ENCODE measurements around the gene EPN3.
A peak's percentile ranks its signal among the peaks of the same experiment; 100 is the strongest.

Gene EPN3

GRCh38 chr17:50508573-50509460 lies 23.7 kb upstream of the EPN3 start:
- peaks cover 20% of the 10 kb centered on the region for H3K4me1 ChIP-seq (ENCODE audit: control insufficient read depth, insufficient read depth, low read length)
- H3K9me3 ChIP-seq (ENCODE audit: control insufficient read depth, low read length), result no peaks in the 10 kb centered on the region
- peak overlapping the region; percentile 59 for H3K4me3 ChIP-seq (ENCODE audit: insufficient read depth, low read depth, low read length)
- H3K36me3 ChIP-seq (ENCODE audit: control insufficient read depth, insufficient read depth, low read length), result no peaks in the 10 kb centered on the region
- H3K27me3 ChIP-seq (ENCODE audit: control insufficient read depth, insufficient read depth, low read length, poor library complexity, severe bottlenecking), result no peaks in the 10 kb centered on the region
- 27% methylated on average over 32 of the region's 32 CpGs for WGBS, 2 experiments
- H3K27ac ChIP-seq (ENCODE audit: insufficient read depth, low read depth, low read length, poor library complexity, severe bottlenecking), result no peak overlapping the region

DNA sequence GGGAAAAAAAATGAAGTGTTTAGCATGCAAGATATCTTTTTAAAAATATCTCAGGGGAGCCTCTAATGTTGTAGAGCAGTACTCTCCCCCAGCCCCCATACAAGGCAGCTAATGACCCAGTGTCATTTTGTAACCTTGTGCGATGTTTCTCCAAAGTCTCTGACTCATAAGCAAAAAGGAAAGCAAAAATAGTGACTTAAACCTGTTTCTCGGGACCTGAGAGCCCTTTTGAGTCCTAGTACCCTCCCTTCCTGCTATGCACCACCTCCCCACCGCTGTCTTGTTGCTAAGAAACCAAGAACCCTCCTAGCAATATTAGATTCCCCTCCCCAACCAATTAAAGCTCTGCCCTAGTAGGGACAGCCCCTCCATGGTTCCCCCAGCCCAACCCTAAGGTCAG lies 21.5 kb upstream of the EPN3 start:
- H3K27ac ChIP-seq (ENCODE audit: insufficient read depth, low read depth, low read length, poor library complexity, severe bottlenecking), result peak overlapping the region; percentile 4
- no peak overlapping the region for H3K4me3 ChIP-seq (ENCODE audit: insufficient read depth, low read depth, low read length)
- peaks cover 33% of the 10 kb centered on the region for H3K4me1 ChIP-seq (ENCODE audit: control insufficient read depth, insufficient read depth, low read length)
- H3K27me3 ChIP-seq (ENCODE audit: control insufficient read depth, insufficient read depth, low read length, poor library complexity, severe bottlenecking), result no peaks in the 10 kb centered on the region
- H3K9me3 ChIP-seq (ENCODE audit: control insufficient read depth, low read length), result no peaks in the 10 kb centered on the region
- no peaks in the 10 kb centered on the region for H3K36me3 ChIP-seq (ENCODE audit: control insufficient read depth, insufficient read depth, low read length)
- 69 to 74% methylated on average over 3 of the region's 3 CpGs for WGBS, 2 experiments

DNA sequence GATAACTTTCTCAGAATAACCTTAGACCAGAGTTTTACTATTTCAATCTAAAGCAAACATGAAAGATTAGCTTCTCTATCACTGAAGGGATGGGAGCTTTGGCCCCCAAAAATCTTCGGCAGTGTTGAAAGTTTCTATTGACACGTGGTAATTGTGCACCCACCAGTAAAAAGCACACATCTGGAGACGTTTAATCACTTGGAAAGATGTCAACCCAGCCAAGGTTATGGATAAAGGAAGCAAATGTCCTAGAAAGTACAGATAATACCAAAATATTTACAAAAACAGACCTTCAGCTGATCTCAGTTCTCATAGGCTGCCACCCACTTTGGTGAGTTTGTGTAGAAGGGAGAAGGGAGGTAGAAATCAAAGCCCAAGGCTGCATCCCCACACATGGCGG lies 19.0 kb upstream of the EPN3 start:
- Histone ChIP-seq H3K4me1 (ENCODE audit: control insufficient read depth, insufficient read depth, low read length) (peaks cover 37% of the 10 kb centered on the region), H3K4me3 (ENCODE audit: insufficient read depth, low read depth, low read length) (no peak overlapping the region), H3K9me3 (ENCODE audit: control insufficient read depth, low read length) (no peaks in the 10 kb centered on the region), H3K27ac (ENCODE audit: insufficient read depth, low read depth, low read length, poor library complexity, severe bottlenecking) (no peak overlapping the region), H3K36me3 (ENCODE audit: control insufficient read depth, insufficient read depth, low read length) (no peaks in the 10 kb centered on the region), H3K27me3 (ENCODE audit: control insufficient read depth, insufficient read depth, low read length, poor library complexity, severe bottlenecking) (no peaks in the 10 kb centered on the region)
- WGBS, 2 experiments, result 91 to 95% methylated on average over 4 of the region's 4 CpGs

DNA sequence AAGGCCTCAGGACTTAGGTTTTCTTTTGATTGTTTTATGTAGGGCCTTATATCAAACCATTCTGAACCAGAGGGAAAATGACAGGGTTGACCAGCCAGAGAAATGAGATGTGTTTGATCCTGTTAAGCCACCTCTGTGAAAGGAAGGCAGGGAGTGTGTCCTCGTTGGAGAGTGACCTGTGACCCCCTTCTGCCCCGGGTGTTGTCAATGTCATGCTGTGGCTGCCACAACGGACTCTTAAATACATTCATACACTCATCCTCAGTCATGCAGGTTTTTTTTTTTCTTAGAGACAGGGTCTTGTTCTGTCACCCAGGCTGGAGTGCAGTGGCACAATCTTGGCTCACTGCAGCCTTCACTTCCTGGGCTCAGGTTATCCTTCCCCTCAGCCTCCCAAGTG lies 18.1 kb upstream of the EPN3 start:
- Histone ChIP-seq H3K27me3 (ENCODE audit: control insufficient read depth, insufficient read depth, low read length, poor library complexity, severe bottlenecking) (no peaks in the 10 kb centered on the region), H3K9me3 (ENCODE audit: control insufficient read depth, low read length) (no peaks in the 10 kb centered on the region), H3K4me3 (ENCODE audit: insufficient read depth, low read depth, low read length) (no peak overlapping the region), H3K36me3 (ENCODE audit: control insufficient read depth, insufficient read depth, low read length) (no peaks in the 10 kb centered on the region), H3K27ac (ENCODE audit: insufficient read depth, low read depth, low read length, poor library complexity, severe bottlenecking) (no peak overlapping the region), H3K4me1 (ENCODE audit: control insufficient read depth, insufficient read depth, low read length) (peaks cover 42% of the 10 kb centered on the region)
- WGBS, 2 experiments, result 25 to 45% methylated on average over 3 of the region's 3 CpGs

GRCh38 chr17:50514936-50515702 lies 17.4 kb upstream of the EPN3 start:
- H3K4me3 ChIP-seq (ENCODE audit: insufficient read depth, low read depth, low read length), result no peak overlapping the region
- H3K36me3 ChIP-seq (ENCODE audit: control insufficient read depth, insufficient read depth, low read length), result no peaks in the 10 kb centered on the region
- no peaks in the 10 kb centered on the region for H3K27me3 ChIP-seq (ENCODE audit: control insufficient read depth, insufficient read depth, low read length, poor library complexity, severe bottlenecking)
- no peaks in the 10 kb centered on the region for H3K9me3 ChIP-seq (ENCODE audit: control insufficient read depth, low read length)
- peak overlapping the region; percentile 36 for H3K27ac ChIP-seq (ENCODE audit: insufficient read depth, low read depth, low read length, poor library complexity, severe bottlenecking)
- WGBS, 2 experiments, result 36 to 52% methylated on average over 6 of the region's 6 CpGs
- peaks cover 38% of the 10 kb centered on the region for H3K4me1 ChIP-seq (ENCODE audit: control insufficient read depth, insufficient read depth, low read length)

DNA sequence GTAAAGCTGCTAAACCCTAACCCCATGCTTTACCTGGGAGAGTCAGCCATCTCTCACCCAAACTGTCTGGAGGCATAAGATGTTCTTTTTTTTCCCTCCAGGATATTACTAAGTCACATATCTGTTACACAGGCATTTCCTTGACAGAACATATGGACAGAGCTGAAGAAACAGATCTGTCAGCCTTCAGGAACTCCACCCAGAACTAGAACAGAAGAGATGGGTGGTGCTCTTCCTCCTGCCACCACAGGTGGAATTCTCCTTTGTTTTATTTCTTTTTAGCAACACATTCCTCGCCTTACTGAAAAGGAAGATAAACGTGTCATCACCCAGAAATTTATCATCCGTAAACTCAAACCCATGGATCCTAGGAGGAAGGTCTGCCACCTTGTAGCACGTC lies 15.5 kb upstream of the EPN3 start:
- no peaks in the 10 kb centered on the region for H3K9me3 ChIP-seq (ENCODE audit: control insufficient read depth, low read length)
- H3K36me3 ChIP-seq (ENCODE audit: control insufficient read depth, insufficient read depth, low read length), result no peaks in the 10 kb centered on the region
- peaks cover 27% of the 10 kb centered on the region for H3K4me1 ChIP-seq (ENCODE audit: control insufficient read depth, insufficient read depth, low read length)
- H3K27ac ChIP-seq (ENCODE audit: insufficient read depth, low read depth, low read length, poor library complexity, severe bottlenecking), result no peak overlapping the region
- WGBS, 2 experiments, result 90 to 93% methylated on average over 4 of the region's 4 CpGs
- H3K4me3 ChIP-seq (ENCODE audit: insufficient read depth, low read depth, low read length), result no peak overlapping the region
- H3K27me3 ChIP-seq (ENCODE audit: control insufficient read depth, insufficient read depth, low read length, poor library complexity, severe bottlenecking), result no peaks in the 10 kb centered on the region

GRCh38 chr17:50517504-50518383 lies 14.8 kb upstream of the EPN3 start:
- H3K36me3 ChIP-seq (ENCODE audit: control insufficient read depth, insufficient read depth, low read length), result no peaks in the 10 kb centered on the region
- H3K27me3 ChIP-seq (ENCODE audit: control insufficient read depth, insufficient read depth, low read length, poor library complexity, severe bottlenecking), result no peaks in the 10 kb centered on the region
- H3K27ac ChIP-seq (ENCODE audit: insufficient read depth, low read depth, low read length, poor library complexity, severe bottlenecking), result no peak overlapping the region
- H3K4me3 ChIP-seq (ENCODE audit: insufficient read depth, low read depth, low read length), result no peak overlapping the region
- H3K9me3 ChIP-seq (ENCODE audit: control insufficient read depth, low read length), result no peaks in the 10 kb centered on the region
- peaks cover 27% of the 10 kb centered on the region for H3K4me1 ChIP-seq (ENCODE audit: control insufficient read depth, insufficient read depth, low read length)
- 85 to 89% methylated on average over 8 of the region's 8 CpGs for WGBS, 2 experiments

GRCh38 chr17:50518384-50519023 lies 14.0 kb upstream of the EPN3 start:
- Histone ChIP-seq H3K4me3 (ENCODE audit: insufficient read depth, low read depth, low read length) (no peak overlapping the region), H3K4me1 (ENCODE audit: control insufficient read depth, insufficient read depth, low read length) (peaks cover 27% of the 10 kb centered on the region), H3K36me3 (ENCODE audit: control insufficient read depth, insufficient read depth, low read length) (no peaks in the 10 kb centered on the region), H3K27me3 (ENCODE audit: control insufficient read depth, insufficient read depth, low read length, poor library complexity, severe bottlenecking) (no peaks in the 10 kb centered on the region), H3K9me3 (ENCODE audit: control insufficient read depth, low read length) (no peaks in the 10 kb centered on the region), H3K27ac (ENCODE audit: insufficient read depth, low read depth, low read length, poor library complexity, severe bottlenecking) (no peak overlapping the region)
- 78 to 80% methylated on average over 13 of the region's 13 CpGs for WGBS, 2 experiments

DNA sequence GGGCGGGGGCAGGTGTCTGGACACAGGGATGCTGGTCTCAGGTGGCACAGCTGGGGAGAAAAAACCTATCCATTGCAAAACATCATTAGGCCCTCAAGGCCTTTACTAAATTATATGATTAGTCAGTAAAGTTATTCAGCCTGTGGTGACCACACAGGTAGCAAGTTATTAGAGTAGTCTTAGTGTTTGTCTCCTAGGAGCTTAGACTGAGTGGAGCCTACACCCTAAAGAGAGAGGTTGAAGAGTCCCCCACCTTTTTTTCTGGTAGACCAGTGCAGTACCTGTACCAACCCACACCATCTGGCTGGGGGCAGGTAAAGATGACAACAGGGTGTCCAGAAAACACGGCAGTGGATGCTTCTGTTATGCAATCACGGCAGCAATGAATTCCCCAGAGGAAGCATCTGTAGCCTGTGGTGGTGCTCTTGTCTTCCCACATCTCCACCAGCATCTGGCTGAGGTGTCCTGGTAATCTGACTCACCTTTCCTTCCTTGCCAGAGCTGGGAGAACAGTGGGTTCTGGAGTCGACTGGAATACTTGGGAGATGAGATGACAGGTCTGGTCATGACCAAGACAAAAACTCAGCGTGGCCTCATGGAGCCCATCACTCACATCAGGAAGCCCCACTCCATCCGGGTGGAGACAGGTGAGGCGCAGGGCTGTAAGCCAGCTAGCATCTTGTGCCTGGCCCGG lies 13.2 kb upstream of the EPN3 start:
- no peak overlapping the region for H3K4me3 ChIP-seq (ENCODE audit: insufficient read depth, low read depth, low read length)
- no peaks in the 10 kb centered on the region for H3K27me3 ChIP-seq (ENCODE audit: control insufficient read depth, insufficient read depth, low read length, poor library complexity, severe bottlenecking)
- H3K27ac ChIP-seq (ENCODE audit: insufficient read depth, low read depth, low read length, poor library complexity, severe bottlenecking), result no peak overlapping the region
- no peaks in the 10 kb centered on the region for H3K36me3 ChIP-seq (ENCODE audit: control insufficient read depth, insufficient read depth, low read length)
- WGBS, 2 experiments, result 92 to 96% methylated on average over 7 to 8 of the region's 8 CpGs
- no peaks in the 10 kb centered on the region for H3K9me3 ChIP-seq (ENCODE audit: control insufficient read depth, low read length)
- H3K4me1 ChIP-seq (ENCODE audit: control insufficient read depth, insufficient read depth, low read length), result peaks cover 21% of the 10 kb centered on the region
